Fibroblast of lung (primary cell): Measurements from ENCODE around the gene WDR46. TPM values are rescaled to one million over a fixed set of nuclear protein-coding genes. Genes with fewer than 3 reads are reported as not detected.

ENCODE experiments used
- DNase-seq, 2 donors: peaks; one replicate each; pipeline versions ENCODE4 v3.0.0 to v3.0.0-alpha.2; 2010; ENCODE audit warnings: low read depth in 2 of 2
- H2AFZ ChIP-seq: 2 replicates; pipeline ENCODE4 v1.5.1; 2012; ENCODE audit warnings: low read length, control low read depth, inconsistent platforms
- H3K27ac ChIP-seq: 2 replicates; pipeline ENCODE4 v1.5.1; 2011; ENCODE audit warnings: low read length, control low read depth; ENCODE audit not compliant: insufficient read depth
- H3K27me3 ChIP-seq: 2 replicates; pipeline ENCODE4 v1.5.1; 2011; ENCODE audit warnings: mild to moderate bottlenecking, low read length; ENCODE audit not compliant: control insufficient read depth, insufficient read depth
- H3K36me3 ChIP-seq: 2 replicates; pipeline ENCODE4 v1.5.1; 2011; ENCODE audit warnings: low read length; ENCODE audit not compliant: control insufficient read depth, insufficient read depth
- H3K4me1 ChIP-seq: 2 replicates; pipeline ENCODE4 v1.5.1; 2011; ENCODE audit warnings: low read length; ENCODE audit not compliant: control insufficient read depth, insufficient read depth; ENCODE audit errors: extremely low read depth
- H3K4me2 ChIP-seq: 2 replicates; pipeline ENCODE4 v1.5.1; 2011; ENCODE audit warnings: low read length, control low read depth; ENCODE audit not compliant: insufficient read depth; ENCODE audit errors: extremely low read depth
- H3K4me3 ChIP-seq, 4 experiments: fragments of 200-600 bp in 1 of 4; sonication (generic) in 1 of 4; replicated peaks in 1 of 4; 2 replicates each; pipeline ENCODE4 v1.5.1; 2011 to 2016; ENCODE audit warnings: low read length in 4 of 4, low read depth in 3 of 4, mild to moderate bottlenecking in 3 of 4, control low read depth in 2 of 4, inconsistent platforms in 1 of 4, mixed read lengths in 1 of 4; ENCODE audit not compliant: insufficient read depth in 1 of 4; ENCODE audit errors: control extremely low read depth in 1 of 4
- H3K79me2 ChIP-seq: 2 replicates; pipeline ENCODE4 v1.5.1; 2012; ENCODE audit warnings: mild to moderate bottlenecking, low read length, inconsistent platforms; ENCODE audit not compliant: control insufficient read depth, insufficient read depth
- H3K9ac ChIP-seq: 2 replicates; pipeline ENCODE4 v1.5.1; 2011; ENCODE audit warnings: mild to moderate bottlenecking, low read length, control low read depth; ENCODE audit not compliant: insufficient read depth
- H3K9me3 ChIP-seq: 2 replicates; pipeline ENCODE4 v1.5.1; 2012; ENCODE audit warnings: low read depth, low read length; ENCODE audit not compliant: control insufficient read depth, insufficient read depth
- H4K20me1 ChIP-seq: 2 replicates; pipeline ENCODE4 v1.5.1; 2011; ENCODE audit warnings: low read length; ENCODE audit not compliant: control insufficient read depth, insufficient read depth; ENCODE audit errors: extremely low read depth
- CTCF ChIP-seq, 2 donors: IDR thresholded peaks in 1 of 2; conservative IDR thresholded peaks in 1 of 2; 1 replicate in 1 of 2; 2 replicates in 1 of 2; pipeline ENCODE4 v1.5.1; 2011 to 2012; ENCODE audit warnings: low read length in 2 of 2, control low read depth in 1 of 2, inconsistent platforms in 1 of 2, low read depth in 1 of 2, mild to moderate bottlenecking in 1 of 2
- EZH2 ChIP-seq: IDR thresholded peaks from 2 replicates; pipeline ENCODE4 v1.5.1; 2012; ENCODE audit warnings: low read length, control low read depth, mild to moderate bottlenecking; ENCODE audit errors: missing control alignments
- polyA plus RNA-seq, 2 donors: library from polyadenylated mRNA; depleted of rRNA in 1 of 2; stranded (reverse) in 1 of 2; unstranded in 1 of 2; fragments of >200 nt; gene quantifications; 2 replicates each; pipeline ENCODE4 v1.2.1, GENCODE V29; 2011 to 2012; ENCODE audit warnings: missing spikeins in 1 of 2
- total RNA-seq: library from RNA; depleted of rRNA; stranded (reverse); fragments of >200 nt; gene quantifications from 2 replicates; pipeline ENCODE4 v1.2.1, GENCODE V29; 2014

WDR46 gene
- total and polyA plus RNA-seq, 2 donors (not counting 1 experiment from before 2014, with no cell fraction given), result 31.1 to 55.2 TPM

GRCh38 chr6:33280539-33280938 lies 8.5 kb downstream of the WDR46 start:
- Histone ChIP-seq H3K4me1 (peaks cover 9% of the 10 kb centered on the region), H3K4me3 (no peak overlapping the region), H3K79me2 (peaks cover 4% of the 10 kb centered on the region), H3K27me3 (no peaks in the 10 kb centered on the region), H3K4me2 (no peak overlapping the region), H3K9ac (no peak overlapping the region), H4K20me1 (no peaks in the 10 kb centered on the region), H3K27ac (no peak overlapping the region), H2AFZ (no peak overlapping the region), H3K9me3 (no peaks in the 10 kb centered on the region), H3K36me3 (peaks cover 31% of the 10 kb centered on the region)
- no peak for TF ChIP-seq CTCF (conservative IDR thresholded peaks at IDR 0.05 in 1 of 2, IDR thresholded peaks at IDR 0.05 in 1 of 2; ENCODE audit: low read depth in 1 of 2, low read length in 2 of 2)
- DNase-seq, result no peak

GRCh38 chr6:33279971-33280511 lies 9.0 kb downstream of the WDR46 start:
- H3K4me3 ChIP-seq, result no peak overlapping the region
- H2AFZ ChIP-seq, result no peak overlapping the region
- no peak overlapping the region for H3K4me2 ChIP-seq
- no peaks in the 10 kb centered on the region for H3K27me3 ChIP-seq
- H3K9ac ChIP-seq, result no peak overlapping the region
- no peak for TF ChIP-seq EZH2
- TF ChIP-seq CTCF (conservative IDR thresholded peaks at IDR 0.05 in 1 of 2, IDR thresholded peaks at IDR 0.05 in 1 of 2; ENCODE audit: low read depth in 1 of 2, low read length in 2 of 2), result peak; percentile 36 to 49
- peaks cover 9% of the 10 kb centered on the region for H3K79me2 ChIP-seq
- H3K27ac ChIP-seq, result no peak overlapping the region
- H3K36me3 ChIP-seq, result peaks cover 29% of the 10 kb centered on the region
- H4K20me1 ChIP-seq, result no peaks in the 10 kb centered on the region
- no peaks in the 10 kb centered on the region for H3K9me3 ChIP-seq
- H3K4me1 ChIP-seq, result peaks cover 11% of the 10 kb centered on the region
- DNase-seq, result peak; percentile 42 to 45

GRCh38 chr6:33279257-33279695 lies 9.8 kb downstream of the WDR46 start:
- no peaks in the 10 kb centered on the region for H3K9me3 ChIP-seq
- TF ChIP-seq EZH2 (no peak), CTCF (conservative IDR thresholded peaks at IDR 0.05 in 1 of 2, IDR thresholded peaks at IDR 0.05 in 1 of 2; ENCODE audit: low read depth in 1 of 2, low read length in 2 of 2) (no peak)
- H3K36me3 ChIP-seq, result peaks cover 31% of the 10 kb centered on the region
- H3K4me1 ChIP-seq, result peaks cover 12% of the 10 kb centered on the region
- H2AFZ ChIP-seq, result no peak overlapping the region
- H3K27ac ChIP-seq, result no peak overlapping the region
- H3K27me3 ChIP-seq, result no peaks in the 10 kb centered on the region
- H4K20me1 ChIP-seq, result no peaks in the 10 kb centered on the region
- H3K79me2 ChIP-seq, result peaks cover 17% of the 10 kb centered on the region
- no peak overlapping the region for H3K9ac ChIP-seq
- no peak overlapping the region for H3K4me3 ChIP-seq
- H3K4me2 ChIP-seq, result no peak overlapping the region
- DNase-seq, result no peak
